Measurements from ENCODE around the gene COX14.
"Not testable (repeated sequence)": the region's sequence is repeated elsewhere in the genome, so short reads cannot be mapped to it uniquely, and the experiment has no call there.

The COX14 gene

GRCh38 chr12:50110127-50110761, 1.8 kb upstream of the COX14 start:
- no peak for DNase-seq

GRCh38 chr12:50110762-50111351, 1.2 kb upstream of the COX14 start:
- DNase-seq, result no peak

- no peak for DNase-seq
Measured at GRCh38 chr12:50111395-50111692, 692 bp upstream of the COX14 start.

GRCh38 chr12:50112456-50113218, 601 bp downstream of the COX14 start:
- DNase-seq, result no peak

GRCh38 chr12:50117057-50117622, 5.1 kb downstream of the COX14 start:
- no peak for DNase-seq

GRCh38 chr12:50119387-50119786, 7.4 kb downstream of the COX14 start:
- DNase-seq, result no peak

- DNase-seq, result no peak
Measured at GRCh38 chr12:50120521-50120920, 8.5 kb downstream of the COX14 start.

- no peak for DNase-seq
Measured at GRCh38 chr12:50120953-50121352, 8.9 kb downstream of the COX14 start.

- no peak for DNase-seq
Measured at GRCh38 chr12:50121641-50122040, 9.6 kb downstream of the COX14 start.

GRCh38 chr12:50123203-50123602, 11.2 kb downstream of the COX14 start:
- no peak for DNase-seq

- no peak for DNase-seq
Measured at GRCh38 chr12:50127546-50127945, 15.5 kb downstream of the COX14 start.

GRCh38 chr12:50129290-50129689, 17.3 kb downstream of the COX14 start:
- DNase-seq, result no peak

GRCh38 chr12:50132505-50133135, 20.6 kb downstream of the COX14 start:
- DNase-seq, result no peak

GRCh38 chr12:50142993-50143392, 31.0 kb downstream of the COX14 start:
- DNase-seq, result no peak

GRCh38 chr12:50145439-50145838, 33.4 kb downstream of the COX14 start:
- no peak for DNase-seq

- no peak for DNase-seq
Measured at GRCh38 chr12:50147281-50147680, 35.2 kb downstream of the COX14 start.

GRCh38 chr12:50148011-50148410, 36.0 kb downstream of the COX14 start:
- DNase-seq, result not testable (repeated sequence)

- no peak for DNase-seq
Measured at GRCh38 chr12:50149311-50149710, 37.3 kb downstream of the COX14 start.

- no peak for DNase-seq
Measured at GRCh38 chr12:50151047-50151687, 39.1 kb downstream of the COX14 start.

- not testable (repeated sequence) for DNase-seq
Measured at GRCh38 chr12:50154947-50155346, 42.9 kb downstream of the COX14 start.

GRCh38 chr12:50156641-50157040, 44.6 kb downstream of the COX14 start:
- DNase-seq, result no peak

- DNase-seq, result no peak
Measured at GRCh38 chr12:50157259-50157658, 45.2 kb downstream of the COX14 start.

- DNase-seq, result no peak
Measured at GRCh38 chr12:50160643-50161042, 48.6 kb downstream of the COX14 start.

All from stimulated activated CD4-positive, alpha-beta T cell treated with anti-CD3 and anti-CD28 coated beads, Interleukin-15, amount 100 ng/mL, for 24 hours (primary cell).